Muscle layer of colon (tissue), 2 donors: ENCODE data around the gene CUX1.
"Not testable (repeated sequence)": the region's sequence is repeated elsewhere in the genome, so short reads cannot be mapped to it uniquely, and the experiment has no call there.

Experiments used
- H3K27ac ChIP-seq: one replicate; pipeline ENCODE4 v1.7.0; 2013; ENCODE audit warnings: low read depth, mild to moderate bottlenecking, low read length, moderate library complexity
- H3K27me3 ChIP-seq, 2 donors: one replicate each; pipeline ENCODE4 v1.7.0; 2013; ENCODE audit warnings: low read length in 2 of 2, mild to moderate bottlenecking in 2 of 2; ENCODE audit not compliant: insufficient read depth in 2 of 2, control insufficient read depth in 1 of 2
- H3K36me3 ChIP-seq: one replicate; pipeline ENCODE4 v1.7.0; 2013; ENCODE audit warnings: mild to moderate bottlenecking, low read length; ENCODE audit not compliant: insufficient read depth
- H3K4me1 ChIP-seq: one replicate; pipeline ENCODE4 v1.7.0; 2013; ENCODE audit warnings: mild to moderate bottlenecking, low read length; ENCODE audit not compliant: insufficient read depth
- H3K4me3 ChIP-seq, 2 donors: one replicate each; pipeline ENCODE4 v1.7.0; 2013; ENCODE audit warnings: low read length in 2 of 2, low read depth in 1 of 2, mild to moderate bottlenecking in 1 of 2, moderate library complexity in 1 of 2
- H3K9ac ChIP-seq: one replicate; pipeline ENCODE4 v1.7.0; 2013; ENCODE audit warnings: low read length
- H3K9me3 ChIP-seq: one replicate; pipeline ENCODE4 v1.7.0; 2013; ENCODE audit warnings: mild to moderate bottlenecking, low read length
- donor health status: abdominal sarcoma.
- donor health status: Adenocarcinoma of cecum.

Gene CUX1

DNA sequence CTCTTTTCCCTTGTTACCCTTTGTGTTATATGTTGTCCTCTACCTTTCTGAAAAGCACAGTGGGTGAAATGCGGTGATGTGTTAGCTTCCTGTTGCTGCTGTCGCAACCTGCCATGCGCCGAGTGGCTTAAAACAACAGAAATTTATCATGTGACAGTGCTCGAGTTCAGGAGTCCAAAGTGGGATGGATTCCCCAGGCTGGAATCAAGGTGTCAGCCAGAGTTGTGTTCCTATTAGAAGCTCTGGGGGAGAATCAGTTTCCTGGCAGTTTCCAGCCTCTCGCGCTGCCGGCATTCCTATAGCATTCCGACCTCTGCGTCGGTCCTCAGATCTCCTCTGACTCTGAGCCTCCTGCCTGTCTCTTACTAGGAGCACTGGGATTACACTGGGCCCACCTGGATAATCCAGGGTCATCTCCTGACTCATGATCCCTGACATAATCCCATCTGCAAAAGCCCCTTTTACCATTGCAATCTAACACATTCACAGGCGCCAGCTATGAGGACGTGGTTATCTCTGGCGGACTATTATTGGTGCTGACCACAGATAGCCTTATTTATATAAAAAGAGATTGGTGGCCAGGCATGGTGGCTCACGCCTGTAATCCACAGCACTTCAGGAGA lies 207.5 kb downstream of the CUX1 start:
- H3K9ac ChIP-seq = no peak overlapping the region
- H3K36me3 ChIP-seq = peaks cover 10% of the 10 kb centered on the region
- H3K9me3 ChIP-seq = no peaks in the 10 kb centered on the region
- no peak overlapping the region for H3K27ac ChIP-seq
- no peaks in the 10 kb centered on the region for H3K27me3 ChIP-seq
- H3K4me1 ChIP-seq = peaks cover 12% of the 10 kb centered on the region
- no peak overlapping the region for H3K4me3 ChIP-seq

- not testable (repeated sequence) for H3K27ac ChIP-seq, H3K4me3 ChIP-seq, H3K9me3 ChIP-seq, H3K27me3 ChIP-seq, H3K9ac ChIP-seq
- Histone ChIP-seq H3K4me1 (peaks cover 12% of the 10 kb centered on the region), H3K36me3 (peaks cover 11% of the 10 kb centered on the region)
These were observed 208.4 kb downstream of the CUX1 start for GRCh38 chr7:102025777-102026176.

DNA sequence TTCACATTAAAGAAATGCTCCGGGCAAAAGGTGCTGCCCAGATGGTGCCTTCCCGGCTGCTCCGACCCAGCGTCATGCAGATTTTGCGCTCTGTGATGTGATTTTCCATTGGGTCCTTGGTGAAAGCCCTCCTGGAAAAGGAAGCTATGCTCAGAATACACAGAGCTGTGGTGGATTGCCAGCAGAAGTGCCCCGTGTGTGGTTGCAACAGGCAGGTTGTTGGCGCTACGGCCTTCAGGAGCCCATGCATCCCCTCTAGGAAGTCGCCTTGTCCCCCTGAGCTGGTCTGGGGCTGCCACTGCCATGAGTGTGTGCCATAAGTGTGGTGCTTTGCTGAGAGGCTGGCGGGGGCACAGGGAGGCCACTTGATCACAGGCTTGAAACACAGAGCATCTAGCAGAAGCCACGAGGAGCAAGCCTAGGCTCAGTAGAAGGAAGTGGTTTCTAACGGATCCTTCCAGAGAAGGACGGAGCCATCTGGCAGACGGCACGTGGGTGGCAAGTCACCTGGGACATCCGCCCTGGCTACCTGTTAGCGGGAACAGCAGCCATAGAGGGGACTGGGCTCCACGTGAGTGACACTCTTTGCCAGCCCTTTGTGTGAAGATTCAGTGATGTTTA lies 210.9 kb downstream of the CUX1 start:
- H3K27me3 ChIP-seq = no peaks in the 10 kb centered on the region
- no peak overlapping the region for H3K27ac ChIP-seq
- peaks cover 9% of the 10 kb centered on the region for H3K4me1 ChIP-seq
- H3K36me3 ChIP-seq = peaks cover 11% of the 10 kb centered on the region
- no peaks in the 10 kb centered on the region for H3K9me3 ChIP-seq
- no peak overlapping the region for H3K9ac ChIP-seq
- no peak overlapping the region for H3K4me3 ChIP-seq

DNA sequence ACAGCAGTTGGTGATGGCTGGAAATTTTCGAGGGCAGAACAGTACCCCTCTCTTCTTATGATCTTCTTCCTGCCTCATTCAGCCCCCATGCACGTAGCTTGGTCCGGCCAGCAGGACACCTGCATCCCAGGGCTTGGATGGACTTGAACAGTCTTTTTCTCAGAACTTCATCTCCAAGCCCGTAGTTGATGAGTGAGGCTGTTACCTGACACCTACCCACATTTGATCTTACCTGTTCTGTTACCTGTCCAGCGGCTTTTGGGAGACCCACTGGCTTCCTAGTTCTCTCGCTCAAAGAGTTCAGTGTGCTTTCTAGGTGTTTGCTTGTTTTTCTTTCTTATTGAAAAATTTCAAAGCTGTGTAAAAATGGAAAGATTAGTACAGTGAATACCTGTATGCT lies 212.2 kb downstream of the CUX1 start:
- Histone ChIP-seq H3K9me3 (no peaks in the 10 kb centered on the region), H3K4me1 (no peaks in the 10 kb centered on the region), H3K4me3 (no peak overlapping the region), H3K27ac (no peak overlapping the region), H3K9ac (no peak overlapping the region), H3K27me3 (no peaks in the 10 kb centered on the region), H3K36me3 (peaks cover 11% of the 10 kb centered on the region)

GRCh38 chr7:102030696-102031095 lies 213.3 kb downstream of the CUX1 start:
- Histone ChIP-seq H3K4me3 (no peak overlapping the region), H3K9me3 (no peaks in the 10 kb centered on the region), H3K9ac (no peak overlapping the region), H3K4me1 (no peaks in the 10 kb centered on the region), H3K27ac (no peak overlapping the region), H3K36me3 (peaks cover 11% of the 10 kb centered on the region), H3K27me3 (no peaks in the 10 kb centered on the region)

DNA sequence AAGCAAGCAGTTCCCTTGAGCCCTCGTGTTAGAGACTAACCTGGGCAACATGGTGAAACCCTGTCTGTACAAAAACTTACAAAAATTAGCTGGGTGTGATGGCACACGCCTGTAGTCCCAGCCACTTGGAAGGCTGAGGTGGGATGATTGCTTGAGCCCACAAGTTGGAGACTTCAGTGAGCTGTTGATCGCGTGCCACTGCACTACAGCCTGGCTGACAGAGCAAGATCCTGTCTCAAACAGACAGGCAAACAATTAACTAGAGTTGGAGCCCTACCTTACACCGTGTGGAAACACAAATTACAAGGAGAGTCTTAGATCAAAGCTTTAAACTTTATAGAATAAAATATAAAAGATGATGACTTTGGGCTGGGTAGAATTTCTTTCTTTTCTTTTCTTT lies 219.5 kb downstream of the CUX1 start:
- H3K36me3 ChIP-seq = no peaks in the 10 kb centered on the region
- H3K4me1 ChIP-seq = no peaks in the 10 kb centered on the region
- no peaks in the 10 kb centered on the region for H3K27me3 ChIP-seq
- no peaks in the 10 kb centered on the region for H3K9me3 ChIP-seq
- H3K4me3 ChIP-seq = no peak overlapping the region
- H3K27ac ChIP-seq = no peak overlapping the region
- no peak overlapping the region for H3K9ac ChIP-seq

GRCh38 chr7:102039706-102040105 lies 222.3 kb downstream of the CUX1 start:
- Histone ChIP-seq H3K36me3 (no peaks in the 10 kb centered on the region), H3K27me3 (no peaks in the 10 kb centered on the region), H3K9ac (no peak overlapping the region), H3K27ac (no peak overlapping the region), H3K9me3 (no peaks in the 10 kb centered on the region), H3K4me1 (peaks cover 2% of the 10 kb centered on the region), H3K4me3 (no peak overlapping the region)

- Histone ChIP-seq H3K27ac (no peak overlapping the region), H3K27me3 (no peaks in the 10 kb centered on the region), H3K9ac (no peak overlapping the region), H3K9me3 (no peaks in the 10 kb centered on the region), H3K36me3 (no peaks in the 10 kb centered on the region), H3K4me1 (peaks cover 8% of the 10 kb centered on the region), H3K4me3 (no peak overlapping the region)
These were observed 223.1 kb downstream of the CUX1 start for GRCh38 chr7:102040569-102040968.

DNA sequence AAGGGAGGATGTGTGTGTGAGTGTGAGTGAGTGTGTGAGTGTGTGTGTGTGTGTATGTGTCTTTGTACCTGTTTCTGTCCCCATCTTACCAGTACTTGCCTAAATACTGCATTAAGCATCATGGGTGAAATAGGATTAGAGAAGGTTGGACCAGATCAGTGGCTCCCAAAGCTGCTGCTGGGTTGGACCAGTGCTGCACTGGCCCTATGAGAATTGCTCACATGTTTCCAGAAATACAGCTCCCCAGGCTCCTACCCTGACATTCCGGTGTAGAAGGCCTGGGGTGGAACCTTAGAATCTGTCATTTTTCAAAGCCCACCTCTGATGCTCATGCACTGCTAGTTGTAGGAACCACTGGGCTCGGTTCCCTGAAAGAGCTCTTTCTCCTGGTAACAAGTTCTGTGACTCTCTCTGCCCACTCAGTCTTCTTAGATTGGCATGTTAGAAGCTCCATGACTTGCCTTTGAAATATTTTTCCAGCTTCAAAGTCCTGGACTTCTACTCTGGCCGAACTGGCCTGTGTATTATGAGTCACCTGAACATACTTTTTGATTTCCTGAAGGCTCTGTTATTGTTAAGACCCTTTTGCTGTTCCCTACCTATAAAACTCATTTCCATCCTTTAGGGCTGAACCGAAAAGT lies 224.7 kb downstream of the CUX1 start:
- H3K9ac ChIP-seq = no peak overlapping the region
- no peaks in the 10 kb centered on the region for H3K36me3 ChIP-seq
- H3K4me3 ChIP-seq = no peak overlapping the region
- H3K9me3 ChIP-seq = no peaks in the 10 kb centered on the region
- no peaks in the 10 kb centered on the region for H3K27me3 ChIP-seq
- H3K27ac ChIP-seq = no peak overlapping the region
- peaks cover 14% of the 10 kb centered on the region for H3K4me1 ChIP-seq

GRCh38 chr7:102042796-102043195 lies 225.4 kb downstream of the CUX1 start:
- peaks cover 14% of the 10 kb centered on the region for H3K4me1 ChIP-seq
- not testable (repeated sequence) for H3K9ac ChIP-seq, H3K36me3 ChIP-seq, H3K9me3 ChIP-seq, H3K4me3 ChIP-seq, H3K27ac ChIP-seq, H3K27me3 ChIP-seq

DNA sequence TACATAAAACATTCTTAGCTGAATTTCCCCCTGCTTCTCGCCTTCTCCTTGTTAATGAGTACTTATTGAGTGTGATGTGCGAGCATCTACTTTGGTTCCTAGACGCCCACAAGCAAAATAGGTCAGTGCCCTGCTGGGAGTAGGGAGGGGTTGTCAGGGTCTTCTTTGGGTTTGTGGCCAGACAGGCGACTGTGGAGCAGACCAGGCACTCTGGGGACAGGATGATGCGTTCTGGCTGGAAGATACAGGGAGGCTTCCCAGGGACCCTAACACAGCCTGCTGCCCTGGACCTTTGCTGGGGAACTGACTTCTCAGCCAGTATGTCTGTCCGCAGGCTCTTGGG lies 227.2 kb downstream of the CUX1 start:
- H3K9me3 ChIP-seq = no peaks in the 10 kb centered on the region
- H3K36me3 ChIP-seq = no peaks in the 10 kb centered on the region
- H3K4me3 ChIP-seq = peak overlapping the region in 1 of 2 donors; percentile 19
- H3K9ac ChIP-seq = peak overlapping the region; percentile 2
- H3K27ac ChIP-seq = peak overlapping the region; percentile 29
- no peaks in the 10 kb centered on the region for H3K27me3 ChIP-seq
- H3K4me1 ChIP-seq = peaks cover 14% of the 10 kb centered on the region
